ENCODE results near the gene ADAMTS19.
"Not testable (repeated sequence)": the region's sequence is repeated elsewhere in the genome, so short reads cannot be mapped to it uniquely, and the experiment has no call there.

The ADAMTS19 gene, protein sequence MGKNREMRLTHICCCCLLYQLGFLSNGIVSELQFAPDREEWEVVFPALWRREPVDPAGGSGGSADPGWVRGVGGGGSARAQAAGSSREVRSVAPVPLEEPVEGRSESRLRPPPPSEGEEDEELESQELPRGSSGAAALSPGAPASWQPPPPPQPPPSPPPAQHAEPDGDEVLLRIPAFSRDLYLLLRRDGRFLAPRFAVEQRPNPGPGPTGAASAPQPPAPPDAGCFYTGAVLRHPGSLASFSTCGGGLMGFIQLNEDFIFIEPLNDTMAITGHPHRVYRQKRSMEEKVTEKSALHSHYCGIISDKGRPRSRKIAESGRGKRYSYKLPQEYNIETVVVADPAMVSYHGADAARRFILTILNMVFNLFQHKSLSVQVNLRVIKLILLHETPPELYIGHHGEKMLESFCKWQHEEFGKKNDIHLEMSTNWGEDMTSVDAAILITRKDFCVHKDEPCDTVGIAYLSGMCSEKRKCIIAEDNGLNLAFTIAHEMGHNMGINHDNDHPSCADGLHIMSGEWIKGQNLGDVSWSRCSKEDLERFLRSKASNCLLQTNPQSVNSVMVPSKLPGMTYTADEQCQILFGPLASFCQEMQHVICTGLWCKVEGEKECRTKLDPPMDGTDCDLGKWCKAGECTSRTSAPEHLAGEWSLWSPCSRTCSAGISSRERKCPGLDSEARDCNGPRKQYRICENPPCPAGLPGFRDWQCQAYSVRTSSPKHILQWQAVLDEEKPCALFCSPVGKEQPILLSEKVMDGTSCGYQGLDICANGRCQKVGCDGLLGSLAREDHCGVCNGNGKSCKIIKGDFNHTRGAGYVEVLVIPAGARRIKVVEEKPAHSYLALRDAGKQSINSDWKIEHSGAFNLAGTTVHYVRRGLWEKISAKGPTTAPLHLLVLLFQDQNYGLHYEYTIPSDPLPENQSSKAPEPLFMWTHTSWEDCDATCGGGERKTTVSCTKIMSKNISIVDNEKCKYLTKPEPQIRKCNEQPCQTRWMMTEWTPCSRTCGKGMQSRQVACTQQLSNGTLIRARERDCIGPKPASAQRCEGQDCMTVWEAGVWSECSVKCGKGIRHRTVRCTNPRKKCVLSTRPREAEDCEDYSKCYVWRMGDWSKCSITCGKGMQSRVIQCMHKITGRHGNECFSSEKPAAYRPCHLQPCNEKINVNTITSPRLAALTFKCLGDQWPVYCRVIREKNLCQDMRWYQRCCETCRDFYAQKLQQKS

DNA sequence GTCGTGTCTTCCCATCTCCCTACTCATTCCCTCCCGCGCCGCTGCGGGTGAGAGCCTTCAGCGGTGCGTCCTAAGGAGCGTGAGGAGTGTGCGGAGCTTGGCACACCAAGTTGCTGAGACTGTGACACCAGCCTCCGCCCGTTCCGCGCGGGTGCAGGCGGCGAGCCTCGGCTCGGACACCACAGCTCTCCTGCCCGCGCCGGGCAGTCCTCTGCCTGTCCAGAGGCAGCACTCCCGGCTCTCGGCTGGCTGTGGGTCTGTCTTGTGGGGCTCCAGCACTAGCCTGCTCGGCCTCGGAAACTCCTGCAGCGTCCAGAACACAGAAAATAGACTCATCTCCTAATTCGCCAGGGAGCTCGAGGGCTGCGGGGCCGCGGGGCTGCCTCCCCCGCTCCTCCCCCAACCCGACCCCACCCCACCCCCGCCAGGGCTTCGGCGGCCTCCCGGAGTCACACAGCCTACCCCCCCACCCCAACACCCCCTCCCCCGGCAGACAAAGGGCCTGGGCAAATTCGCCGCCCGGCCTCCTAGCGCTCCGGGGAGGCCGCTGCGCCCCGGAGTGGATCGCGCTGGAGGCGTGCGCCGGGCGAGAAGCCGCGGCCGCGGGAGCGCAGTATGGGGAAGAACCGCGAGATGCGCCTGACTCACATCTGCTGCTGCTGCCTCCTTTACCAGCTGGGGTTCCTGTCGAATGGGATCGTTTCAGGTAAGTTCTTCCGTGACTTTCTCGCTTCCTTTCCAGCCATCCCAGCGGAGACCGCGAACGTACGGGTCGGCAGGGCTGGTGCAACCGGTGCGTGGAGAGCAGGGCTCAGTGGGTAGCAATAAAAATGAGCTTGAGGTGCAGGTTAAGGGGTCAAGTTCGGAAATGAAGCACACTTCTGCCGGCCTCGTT, at the start of gene ADAMTS19:
Gene ADAMTS19, plus strand, starts transcription at position 522 of the 895 bp plus-strand sequence. Its CDS starts 94 bp downstream, at position 616.
- DNase-seq = no peak

DNA sequence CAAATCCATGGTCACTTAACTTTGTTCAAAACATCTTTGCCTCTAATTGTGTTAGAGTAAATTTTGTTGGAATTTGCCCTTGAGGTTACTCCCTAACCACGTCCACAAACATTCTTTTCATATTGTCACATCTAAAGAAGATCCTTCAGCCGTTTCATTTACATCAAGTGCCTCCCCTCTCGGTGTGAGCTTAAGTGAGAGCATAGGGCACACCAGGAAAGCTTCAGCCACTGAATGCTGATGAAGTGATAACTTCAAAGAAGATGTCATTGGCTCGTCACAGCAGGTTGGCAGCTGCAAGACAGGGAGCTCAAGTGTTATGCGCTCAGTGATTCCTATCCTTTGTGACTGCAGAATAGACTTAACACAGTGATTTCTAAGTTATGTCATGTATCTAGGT, 49.6 kb upstream of the ADAMTS19 start:
- no peak for DNase-seq

DNA sequence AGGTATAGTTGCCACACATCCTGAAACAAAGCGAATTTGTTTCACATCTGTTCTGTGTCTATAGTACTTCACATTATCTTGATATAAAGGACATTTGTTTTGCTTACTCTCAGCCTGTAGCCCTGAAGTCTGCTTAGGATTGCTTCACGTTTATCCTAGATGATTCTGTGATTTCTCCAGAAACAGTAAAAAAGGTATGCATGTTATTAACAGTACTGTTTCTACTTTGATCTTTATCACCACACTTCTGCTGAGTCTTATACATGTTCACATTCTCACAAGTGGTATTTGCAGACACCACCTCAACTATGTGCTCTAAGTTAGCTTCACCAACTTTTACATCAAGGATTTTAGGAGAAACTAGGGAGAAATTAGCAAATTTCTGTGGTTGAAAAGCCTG, 47.4 kb upstream of the ADAMTS19 start:
- no peak for DNase-seq

DNA sequence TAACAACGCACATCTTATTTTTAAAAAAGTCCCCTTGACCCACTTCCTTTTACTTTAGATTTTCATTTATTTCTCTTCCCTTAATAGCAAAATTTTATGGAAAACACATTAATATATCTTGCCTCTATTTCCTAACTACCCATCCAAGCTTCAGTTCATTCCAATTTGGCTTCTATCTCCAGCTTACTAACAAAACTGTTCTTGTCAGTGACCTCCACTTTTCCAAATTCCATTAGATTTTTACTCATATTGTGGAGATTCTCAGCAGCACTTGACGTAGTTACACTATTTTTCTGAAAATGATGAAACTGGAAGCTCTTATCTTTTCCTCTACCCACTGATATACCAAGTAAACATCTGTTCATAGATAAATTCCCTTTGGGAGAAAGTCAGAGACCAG, 46.5 kb upstream of the ADAMTS19 start:
- DNase-seq = no peak

DNA sequence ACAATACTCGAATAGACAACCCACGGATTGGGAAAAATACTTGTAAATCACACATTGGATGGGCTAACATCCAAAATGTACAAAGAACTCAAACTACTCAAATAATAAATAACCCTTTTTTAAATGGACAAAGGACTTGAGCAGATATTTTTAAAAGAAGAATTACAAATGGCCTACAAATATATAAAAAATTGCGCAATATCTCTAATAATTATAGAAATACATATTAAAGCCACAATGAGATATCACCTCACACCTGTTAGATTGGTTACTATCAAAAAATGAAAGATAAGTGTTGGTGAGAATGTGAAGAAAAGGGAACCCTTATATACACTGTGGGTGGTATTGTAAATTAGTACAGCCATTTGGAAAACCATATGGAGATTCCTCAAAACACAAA, 40.8 kb upstream of the ADAMTS19 start:
- no peak for DNase-seq

DNA sequence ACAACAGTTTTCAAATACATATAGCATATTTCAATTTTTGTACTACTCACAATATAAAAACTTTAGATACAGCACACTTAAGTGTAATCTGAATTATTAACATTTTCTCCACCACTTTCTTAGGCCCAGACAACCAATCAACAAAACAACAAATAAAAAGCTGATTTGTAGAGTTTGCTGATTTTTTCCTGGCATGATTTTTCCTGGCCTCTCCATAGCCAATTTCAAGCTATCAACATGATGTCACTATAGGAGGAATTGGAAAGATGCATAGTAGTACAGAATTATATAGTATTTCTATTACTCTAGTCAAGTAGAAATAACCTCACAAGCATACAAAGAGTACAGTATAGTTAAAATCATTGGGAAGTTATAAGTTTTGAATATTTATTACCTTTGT, 35.1 kb upstream of the ADAMTS19 start:
- DNase-seq = no peak

DNA sequence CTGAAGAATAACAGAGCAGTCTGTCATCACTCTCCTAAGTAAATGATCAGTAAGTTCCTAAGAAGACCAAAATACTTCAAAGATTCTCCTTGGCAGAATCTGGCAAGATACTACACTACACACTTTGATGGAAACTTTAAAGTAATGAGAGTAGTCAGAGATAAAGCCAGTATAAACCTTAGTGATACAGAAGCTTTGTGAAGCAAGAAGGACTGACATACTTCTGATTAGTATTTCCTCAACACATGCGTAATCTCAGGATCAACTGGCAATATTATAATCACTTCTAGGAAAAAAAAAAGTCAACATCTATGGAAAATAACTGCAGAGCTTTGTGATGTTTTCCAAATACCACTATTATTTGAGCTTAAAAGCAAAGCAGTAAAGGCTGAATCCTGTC, 34.0 kb upstream of the ADAMTS19 start:
- DNase-seq = no peak

DNA sequence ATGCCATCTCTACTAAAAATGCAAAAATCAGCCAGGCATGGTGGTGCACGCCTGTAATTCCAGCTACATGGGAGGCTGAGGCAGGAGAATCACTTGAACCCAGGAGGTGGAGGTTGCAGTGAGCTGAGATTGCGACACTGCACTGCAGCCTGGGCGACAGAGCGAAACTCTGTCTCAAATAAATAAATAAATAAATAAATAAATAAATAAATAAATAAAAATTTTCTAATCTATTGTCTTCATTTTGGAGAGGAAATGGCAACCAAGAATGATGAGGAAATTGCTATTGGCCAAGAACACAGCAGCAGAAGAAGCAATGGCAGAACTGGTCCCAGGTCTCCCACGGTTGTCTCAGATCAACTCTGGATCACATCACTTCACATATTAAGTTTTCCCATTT, 31.5 kb upstream of the ADAMTS19 start:
- not testable (repeated sequence) for DNase-seq

DNA sequence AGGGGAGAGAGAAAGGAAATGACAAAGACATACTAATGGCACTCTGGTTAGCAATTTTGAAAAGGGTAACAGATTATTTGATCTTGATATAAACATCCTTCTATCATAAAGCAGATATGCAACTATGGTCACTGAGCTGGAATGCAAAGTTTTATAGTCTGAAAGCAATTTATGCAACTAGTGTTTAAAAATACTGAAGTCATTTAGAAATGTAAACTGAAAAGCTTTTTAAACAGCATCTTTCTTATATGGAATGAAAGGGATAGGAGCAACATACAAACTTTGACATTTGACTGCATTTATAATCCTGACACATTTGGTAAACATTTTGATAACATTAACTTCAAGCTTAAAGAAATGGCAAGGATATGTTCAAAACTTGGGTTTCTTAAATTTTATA, 28.7 kb upstream of the ADAMTS19 start:
- no peak for DNase-seq

DNA sequence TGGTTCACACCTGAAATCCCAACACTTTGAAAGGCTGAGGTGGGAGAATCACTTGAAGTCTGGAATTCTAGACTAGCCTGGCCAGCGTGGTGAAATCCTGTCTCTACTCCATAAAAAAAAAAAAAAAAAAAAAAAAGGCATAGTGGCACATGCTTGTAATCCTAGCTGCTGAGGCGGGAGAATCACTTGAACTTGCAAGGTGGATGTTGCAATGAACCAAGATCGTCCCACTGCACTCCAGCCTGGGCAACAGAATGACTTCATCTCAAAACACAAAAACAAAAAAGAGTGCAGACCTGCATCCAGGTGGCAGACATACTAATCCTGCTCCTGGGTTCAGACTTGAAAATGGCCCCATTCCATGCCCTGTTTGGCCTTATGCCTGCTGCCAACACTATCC, 21.8 kb upstream of the ADAMTS19 start:
- DNase-seq = no peak

DNA sequence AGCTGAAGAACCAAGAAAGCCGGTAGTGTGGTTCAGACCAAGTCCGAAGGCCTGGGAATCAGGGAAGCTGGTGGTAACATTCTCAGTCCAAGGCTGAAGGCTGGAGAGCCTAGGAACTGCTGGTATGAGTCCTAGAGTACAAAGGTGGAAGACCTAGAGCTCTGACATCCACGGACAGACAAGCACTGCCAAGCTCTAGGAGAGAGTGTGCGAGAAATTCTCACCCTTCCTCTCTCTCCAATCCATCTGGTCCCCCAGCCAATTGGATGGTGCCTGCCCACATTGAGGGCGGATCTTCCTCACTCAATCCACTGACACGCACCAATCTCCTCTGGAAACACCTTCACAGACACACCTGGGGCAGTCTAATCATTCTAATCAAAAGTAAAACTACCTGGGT, 19.7 kb upstream of the ADAMTS19 start:
- no peak for DNase-seq

DNA sequence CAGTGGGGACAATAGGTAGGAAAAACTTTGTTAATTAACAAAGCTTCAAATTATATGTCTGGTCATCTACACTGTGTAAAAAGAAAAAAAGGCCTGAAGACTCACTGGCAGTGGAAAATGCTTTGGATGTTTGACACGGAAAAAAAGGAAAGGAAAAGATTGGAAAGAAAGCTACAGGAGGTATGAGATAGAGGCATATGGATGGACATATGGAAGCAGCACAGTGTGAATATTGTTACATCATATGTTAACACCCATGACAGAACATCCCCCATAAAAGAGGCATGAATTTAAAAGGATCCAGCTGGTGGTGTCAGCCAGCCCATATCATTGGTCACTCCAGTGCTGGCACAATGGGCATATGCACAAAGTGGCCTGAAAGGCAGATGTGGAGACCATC, 19.0 kb upstream of the ADAMTS19 start:
- DNase-seq = no peak

DNA sequence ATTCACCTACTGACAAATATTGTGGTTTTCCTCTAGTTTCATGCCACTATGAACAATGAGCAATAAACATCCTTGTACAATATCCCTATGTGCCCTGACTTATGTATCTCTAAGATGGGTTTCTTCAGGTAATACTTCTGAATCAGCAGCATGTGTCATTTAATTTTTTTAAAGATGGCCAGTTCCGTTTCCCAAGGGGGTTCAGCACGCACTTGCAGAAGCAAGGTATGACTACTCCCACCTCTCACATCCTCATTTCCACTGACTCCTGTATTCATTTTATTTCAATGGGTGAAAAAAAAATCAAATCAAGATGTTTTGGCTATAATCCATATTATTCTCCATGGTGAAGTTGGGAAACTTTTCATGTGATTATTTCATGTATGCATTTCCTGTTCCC, 14.7 kb upstream of the ADAMTS19 start:
- no peak for DNase-seq

DNA sequence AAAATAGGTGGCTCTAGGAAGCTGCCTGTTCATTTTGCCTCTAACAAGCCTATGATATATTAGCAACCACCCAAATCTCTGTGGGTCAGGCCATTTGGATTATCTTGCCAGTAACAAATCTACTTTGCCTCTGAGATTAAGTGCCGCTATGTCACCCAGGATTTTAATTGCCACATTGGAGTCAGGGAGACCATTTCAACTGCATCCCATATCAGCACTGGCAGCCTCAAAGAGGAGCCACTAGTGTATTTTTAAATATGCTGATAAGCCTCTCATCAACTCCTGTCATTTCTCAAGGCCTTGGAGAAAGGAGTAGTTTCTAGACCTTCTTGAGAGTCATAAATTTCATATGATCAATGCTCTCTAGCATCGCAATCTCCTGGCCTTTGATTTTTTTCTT, 12.1 kb upstream of the ADAMTS19 start:
- no peak for DNase-seq

DNA sequence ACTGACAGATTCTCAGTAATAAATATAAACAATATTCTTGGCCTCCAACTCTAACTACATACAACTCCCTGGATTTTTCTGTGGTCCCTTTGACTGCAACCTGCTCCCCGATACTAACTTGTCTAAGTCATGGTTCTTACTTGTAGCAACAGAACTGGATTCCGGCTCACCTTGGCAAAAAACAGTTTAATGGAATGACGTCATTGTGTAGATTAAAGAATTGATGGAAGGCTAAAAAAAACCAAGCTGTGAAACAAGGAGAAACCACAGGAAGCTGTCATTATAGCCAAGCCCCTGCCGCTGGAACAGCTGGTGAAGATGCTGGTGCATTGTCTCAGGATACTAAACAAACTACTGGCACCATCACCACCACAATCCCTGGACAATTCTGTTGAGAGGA, 11.4 kb upstream of the ADAMTS19 start:
- no peak for DNase-seq

DNA sequence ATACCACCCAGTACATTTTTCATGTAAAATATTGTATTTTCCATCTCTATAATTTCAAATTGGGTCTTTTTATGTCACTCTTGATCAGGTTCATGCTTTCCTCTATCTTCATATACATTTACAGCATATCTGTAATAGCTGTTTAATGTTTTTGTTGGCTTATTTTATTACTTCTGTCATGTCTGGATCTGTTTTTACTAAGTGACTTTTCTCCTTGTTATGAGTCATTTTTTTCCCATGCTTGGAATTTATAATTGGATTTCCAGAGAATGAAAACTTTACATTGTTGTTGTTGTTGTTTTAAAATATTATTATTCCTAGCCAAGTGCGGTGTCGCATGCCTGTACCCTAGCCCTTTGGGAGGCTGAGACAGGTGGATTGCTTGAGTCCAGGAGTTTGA, 5.6 kb upstream of the ADAMTS19 start:
- no peak for DNase-seq

DNA sequence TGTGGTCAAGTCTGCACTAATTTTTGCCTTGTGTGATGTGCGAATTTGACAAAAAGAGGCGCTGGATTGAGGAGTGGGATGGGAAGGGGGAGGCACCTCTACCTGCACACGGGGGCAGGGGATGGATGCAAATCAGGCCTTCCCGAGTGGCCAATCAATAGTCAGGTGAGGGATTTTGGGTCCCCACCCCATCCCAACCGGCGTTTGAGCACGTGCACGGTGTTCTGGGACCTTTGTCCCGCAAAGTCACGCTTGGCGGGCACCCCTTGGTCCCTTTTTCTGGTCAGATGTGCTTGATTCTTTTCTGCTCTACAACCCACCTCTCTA, 685 bp upstream of the ADAMTS19 start:
- no peak for DNase-seq

DNA sequence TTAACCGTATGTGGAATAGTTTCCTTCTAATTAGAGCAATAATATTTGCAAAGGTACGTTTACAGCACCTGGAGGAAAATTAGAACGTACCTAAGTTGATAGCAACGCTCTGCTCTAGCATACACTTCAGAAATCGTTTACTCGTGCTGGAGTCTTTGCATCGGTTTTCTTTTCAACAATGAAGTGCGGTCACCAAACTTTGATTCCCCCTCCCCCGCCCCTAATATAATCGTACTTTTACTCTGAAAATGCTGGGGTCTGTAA, 506 bp downstream of the ADAMTS19 start:
- no peak for DNase-seq

DNA sequence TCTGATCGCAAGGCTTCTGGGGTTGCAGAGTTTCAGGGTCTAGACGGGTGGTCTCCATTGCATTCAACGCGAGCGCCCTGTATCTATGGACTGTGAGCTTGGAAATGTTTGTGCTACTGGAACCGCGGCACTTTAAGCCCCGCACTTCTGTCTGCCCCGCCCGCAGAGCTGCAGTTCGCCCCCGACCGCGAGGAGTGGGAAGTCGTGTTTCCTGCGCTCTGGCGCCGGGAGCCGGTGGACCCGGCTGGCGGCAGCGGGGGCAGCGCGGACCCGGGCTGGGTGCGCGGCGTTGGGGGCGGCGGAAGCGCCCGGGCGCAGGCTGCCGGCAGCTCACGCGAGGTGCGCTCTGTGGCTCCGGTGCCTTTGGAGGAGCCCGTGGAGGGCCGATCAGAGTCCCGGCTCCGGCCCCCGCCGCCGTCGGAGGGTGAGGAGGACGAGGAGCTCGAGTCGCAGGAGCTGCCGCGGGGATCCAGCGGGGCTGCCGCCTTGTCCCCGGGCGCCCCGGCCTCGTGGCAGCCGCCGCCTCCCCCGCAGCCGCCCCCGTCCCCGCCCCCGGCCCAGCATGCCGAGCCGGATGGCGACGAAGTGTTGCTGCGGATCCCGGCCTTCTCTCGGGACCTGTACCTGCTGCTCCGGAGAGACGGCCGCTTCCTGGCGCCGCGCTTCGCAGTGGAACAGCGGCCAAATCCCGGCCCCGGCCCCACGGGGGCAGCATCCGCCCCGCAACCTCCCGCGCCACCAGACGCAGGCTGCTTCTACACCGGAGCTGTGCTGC, 1.0 kb downstream of the ADAMTS19 start:
- DNase-seq = no peak

DNA sequence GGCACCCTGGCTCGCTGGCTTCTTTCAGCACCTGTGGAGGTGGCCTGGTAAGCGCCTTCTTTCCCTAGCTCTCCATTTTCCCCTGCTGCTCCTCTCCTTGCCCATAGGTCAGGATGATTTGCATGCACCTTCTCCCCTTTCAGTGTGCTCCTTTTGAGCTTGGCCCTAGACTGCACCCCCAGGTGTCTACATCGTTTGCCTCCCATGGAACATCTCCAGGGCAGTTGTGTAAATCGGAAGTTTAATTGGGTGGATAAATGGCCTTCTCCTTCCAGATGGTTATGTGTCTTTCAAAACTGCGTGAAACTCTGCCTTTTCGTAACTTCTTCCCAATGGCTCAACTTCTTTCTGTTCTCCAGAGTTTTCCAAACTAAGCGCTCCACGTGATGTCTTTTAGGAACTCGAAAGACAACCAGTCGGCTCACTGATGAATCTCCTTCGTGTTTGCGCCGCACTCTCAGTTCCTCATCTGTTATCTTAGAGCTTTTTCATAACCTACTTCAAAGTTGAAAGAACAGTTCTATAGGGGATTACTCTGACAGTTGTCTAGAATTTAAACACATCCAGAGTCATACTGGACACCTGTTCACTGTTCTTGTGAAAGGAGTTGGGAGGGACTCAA, 1.7 kb downstream of the ADAMTS19 start:
- no peak for DNase-seq

DNA sequence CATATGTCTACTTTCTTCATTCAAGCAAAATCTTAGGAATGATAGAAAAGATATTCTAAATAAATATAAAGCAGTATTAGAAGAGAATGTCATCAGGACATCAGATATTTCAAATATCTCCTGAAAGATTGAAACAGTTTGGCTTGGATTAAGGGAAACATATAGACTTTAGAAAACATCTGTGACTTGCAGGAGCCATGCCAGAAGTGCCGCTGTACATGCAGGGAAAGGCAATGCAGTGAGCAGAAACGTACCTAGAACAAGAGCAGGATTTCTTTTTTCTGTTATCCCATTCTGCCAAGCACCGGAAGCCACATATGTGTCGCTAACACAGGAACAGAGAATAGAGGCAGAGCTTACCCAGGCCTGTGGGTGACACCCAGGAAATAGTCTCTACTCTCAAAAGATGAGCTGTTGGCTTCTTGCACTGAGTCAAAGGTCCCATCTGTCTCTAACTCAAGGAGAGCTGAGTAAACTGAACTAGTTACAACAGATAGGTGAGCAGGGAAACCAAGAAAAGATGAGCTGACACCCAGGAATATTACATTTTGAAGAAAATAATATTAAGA, 5.8 kb downstream of the ADAMTS19 start:
- DNase-seq = no peak
